IMR-90 (cell line): ENCODE data around the gene HNF1B. TPM values are rescaled to one million over a fixed set of nuclear protein-coding genes. Genes with fewer than 3 reads are reported as not detected.
A peak's percentile ranks its signal among the peaks of the same experiment; 100 is the strongest.

Experiments
- ATAC-seq: fragments of 200-7000 bp; cut with Tn5 transposase; 2 replicates; pipeline ENCODE4 v1.9.1; 2020; ENCODE audit warnings: low read depth, mild to moderate bottlenecking, moderate library complexity
- BruUV-seq: library from RNA; stranded (reverse); fragments of 400-500 nt; replicated peaks from 2 replicates; lab custom pipeline; 2021; lab: Mats Ljungman, UMichigan
- CTCF ChIA-PET: fragments of 300-600 bp; formaldehyde crosslinking; extraction: SDS; loops from one replicate; lab custom pipeline; 2021; ENCODE audit warnings: antibody characterized with exemption; lab: Yijun Ruan, JAX
- POLR2A ChIA-PET: fragments of 300-600 bp; sonication (Branson Sonifier 250); formaldehyde crosslinking; loops from one replicate; lab custom pipeline; 2022; ENCODE audit warnings: antibody characterized with exemption; ENCODE audit not compliant: unreplicated experiment; lab: Charles Lee
- DNase-seq: peaks from one replicate; pipeline ENCODE4 v3.0.0; 2013
- H2AFZ ChIP-seq: replicated peaks from 2 replicates; pipeline ENCODE3; 2013; ENCODE audit warnings: low read length, mild to moderate bottlenecking; ENCODE audit not compliant: poor library complexity
- H2AK5ac ChIP-seq: 2 replicates; pipeline ENCODE4 v1.6.1; 2013; ENCODE audit warnings: low read depth, low read length, inconsistent platforms
- H2AK9ac ChIP-seq: replicated peaks from 2 replicates; pipeline ENCODE3; 2013; ENCODE audit warnings: mild to moderate bottlenecking, low read depth, low read length, moderate library complexity; ENCODE audit not compliant: poor library complexity
- H2BK120ac ChIP-seq: 2 replicates; pipeline ENCODE4 v1.6.1; 2013; ENCODE audit warnings: low read depth, low read length, inconsistent platforms
- H2BK15ac ChIP-seq: 3 replicates; pipeline ENCODE4 v1.6.1; 2013; ENCODE audit warnings: low read depth, low read length, inconsistent platforms
- H2BK20ac ChIP-seq: 2 replicates; pipeline ENCODE4 v1.6.1; 2013; ENCODE audit warnings: low read depth, mild to moderate bottlenecking, inconsistent platforms, low read length, moderate library complexity
- H2BK5ac ChIP-seq: 2 replicates; pipeline ENCODE4 v1.6.1; 2013; ENCODE audit warnings: mild to moderate bottlenecking, low read depth, low read length, inconsistent platforms; ENCODE audit not compliant: poor library complexity, severe bottlenecking
- H3K14ac ChIP-seq: replicated peaks from 2 replicates; pipeline ENCODE4 v1.6.1; 2013; ENCODE audit warnings: low read depth, low read length, inconsistent platforms
- H3K18ac ChIP-seq: 2 replicates; pipeline ENCODE4 v1.6.1; 2013; ENCODE audit warnings: low read depth, low read length, control low read depth
- H3K23ac ChIP-seq: 2 replicates; pipeline ENCODE4 v1.6.1; 2013; ENCODE audit warnings: low read depth, low read length, inconsistent platforms
- H3K27ac ChIP-seq: 2 replicates; pipeline ENCODE4 v1.5.1; 2013; ENCODE audit warnings: mild to moderate bottlenecking, control low read depth, low read length; ENCODE audit not compliant: insufficient read depth
- H3K27me3 ChIP-seq: 2 replicates; pipeline ENCODE4 v1.6.1; 2013; ENCODE audit warnings: low read length; ENCODE audit not compliant: control insufficient read depth, insufficient read depth
- H3K36me3 ChIP-seq: 2 replicates; pipeline ENCODE4 v1.6.1; 2013; ENCODE audit warnings: low read length, mixed read lengths; ENCODE audit not compliant: control insufficient read depth, insufficient read depth
- H3K4ac ChIP-seq: 2 replicates; pipeline ENCODE4 v1.6.1; 2013; ENCODE audit warnings: low read depth, low read length, inconsistent platforms
- H3K4me1 ChIP-seq: 2 replicates; pipeline ENCODE4 v1.6.1; 2013; ENCODE audit warnings: low read length, mixed read lengths; ENCODE audit not compliant: control insufficient read depth, insufficient read depth
- H3K4me2 ChIP-seq: 2 replicates; pipeline ENCODE4 v1.6.1; 2013; ENCODE audit warnings: low read depth, mild to moderate bottlenecking, control low read depth, low read length, moderate library complexity
- H3K4me3 ChIP-seq: 2 replicates; pipeline ENCODE4 v1.5.1; 2013; ENCODE audit warnings: low read depth, mild to moderate bottlenecking, control low read depth, low read length, moderate library complexity; ENCODE audit not compliant: insufficient read depth
- H3K56ac ChIP-seq: 2 replicates; pipeline ENCODE4 v1.6.1; 2013; ENCODE audit warnings: low read length, inconsistent platforms; ENCODE audit not compliant: insufficient read depth; ENCODE audit errors: extremely low read depth
- H3K79me1 ChIP-seq, 2 experiments: 2 replicates each; pipeline ENCODE4 v1.6.1; 2013; ENCODE audit warnings: low read length in 2 of 2, inconsistent platforms in 1 of 2, low read depth in 1 of 2
- H3K9ac ChIP-seq: 2 replicates; pipeline ENCODE4 v1.6.1; 2013; ENCODE audit warnings: low read depth, low read length, control low read depth
- H3K9me1 ChIP-seq: 2 replicates; pipeline ENCODE4 v1.6.1; 2013; ENCODE audit warnings: low read length, inconsistent platforms; ENCODE audit not compliant: insufficient read depth
- H3K9me3 ChIP-seq: 2 replicates; pipeline ENCODE4 v1.6.1; 2013; ENCODE audit warnings: low read length; ENCODE audit not compliant: control insufficient read depth, insufficient read depth
- H4K20me1 ChIP-seq: 2 replicates; pipeline ENCODE4 v1.6.1; 2013; ENCODE audit warnings: low read length, inconsistent platforms; ENCODE audit not compliant: insufficient read depth
- H4K5ac ChIP-seq: 2 replicates; pipeline ENCODE4 v1.6.1; 2013; ENCODE audit warnings: mild to moderate bottlenecking, low read depth, low read length, control low read depth
- H4K8ac ChIP-seq, 2 experiments: 2 replicates each; pipeline ENCODE4 v1.6.1; 2013; ENCODE audit warnings: low read depth in 2 of 2, low read length in 2 of 2, control low read depth in 1 of 2, inconsistent platforms in 1 of 2
- H4K91ac ChIP-seq: 2 replicates; pipeline ENCODE4 v1.6.1; 2013; ENCODE audit warnings: low read depth, low read length, inconsistent platforms; ENCODE audit not compliant: insufficient read depth
- BHLHE40 ChIP-seq: fragments of 150-350 bp; IDR thresholded peaks from 2 replicates; pipeline ENCODE4 v1.6.1; 2016; ENCODE audit warnings: mild to moderate bottlenecking, low read depth, low read length
- CEBPB ChIP-seq: IDR thresholded peaks from 2 replicates; pipeline ENCODE4 v1.6.1; 2012; ENCODE audit warnings: low read depth, low read length, improper control_type of control experiment
- CHD1 ChIP-seq: IDR thresholded peaks from 2 replicates; pipeline ENCODE4 v1.6.1; 2012; ENCODE audit warnings: low read depth, low read length, improper control_type of control experiment
- FOS ChIP-seq: fragments of 150-350 bp; IDR thresholded peaks from 2 replicates; pipeline ENCODE4 v1.6.1; 2016; ENCODE audit warnings: low read depth, low read length
- MAFK ChIP-seq: IDR thresholded peaks from 2 replicates; pipeline ENCODE4 v1.6.1; 2012; ENCODE audit warnings: low read depth, low read length, improper control_type of control experiment
- MAZ ChIP-seq: IDR thresholded peaks from 2 replicates; pipeline ENCODE4 v1.6.1; 2012; ENCODE audit warnings: low read depth, mild to moderate bottlenecking, low read length, improper control_type of control experiment, moderate library complexity, borderline replicate concordance
- POLR2A ChIP-seq: IDR thresholded peaks from 2 replicates; pipeline ENCODE4 v1.6.1; 2012; ENCODE audit warnings: mild to moderate bottlenecking, low read depth, low read length
- RAD21 ChIP-seq: IDR thresholded peaks from 2 replicates; pipeline ENCODE4 v1.6.1; 2012; ENCODE audit warnings: low read length, improper control_type of control experiment
- RCOR1 ChIP-seq: IDR thresholded peaks from 2 replicates; pipeline ENCODE4 v1.6.1; 2012; ENCODE audit warnings: mild to moderate bottlenecking, low read length, improper control_type of control experiment; ENCODE audit not compliant: insufficient replicate concordance
- RFX5 ChIP-seq: IDR thresholded peaks from 2 replicates; pipeline ENCODE4 v1.8.0; 2012; ENCODE audit warnings: low read depth, mild to moderate bottlenecking, low read length, moderate library complexity
- SMC3 ChIP-seq: fragments of 150-350 bp; IDR thresholded peaks from 2 replicates; pipeline ENCODE4 v1.6.1; 2016; ENCODE audit warnings: low read depth, mild to moderate bottlenecking, antibody characterized with exemption, low read length, moderate library complexity
- WGBS, 2 experiments: methylation state at CpG; one replicate each; pipeline versions ENCODE4 v1.1.5 to v1.1.7; 2013; ENCODE audit warnings: missing lambda C conversion rate in 2 of 2; ENCODE audit not compliant: insufficient read length in 1 of 2; ENCODE audit errors: extremely low coverage in 2 of 2; 5-methylcytosine and 5-hydroxymethylcytosine counted together
- dilution Hi-C: fragments of 300-500 bp; cut with HindIII; formaldehyde crosslinking; loops from one replicate; pipeline ENCODE4 v1.14.3; 2018; ENCODE audit warnings: low sequenced_read_pairs; ENCODE audit not compliant: unreplicated experiment
- in situ Hi-C: fragments of 300-500 bp; cut with MboI; formaldehyde crosslinking; loops from 3 replicates; pipeline ENCODE4 v1.14.3; 2019; ENCODE audit warnings: low sequenced_read_pairs, inconsistent platforms, mixed read lengths
- intact Hi-C: fragments of 100-400 bp; cut with micrococcal nuclease; formaldehyde crosslinking; loops from 2 replicates; pipeline ENCODE4 v1.10.0; 2022
- polyA plus RNA-seq, 3 experiments: library from polyadenylated mRNA; depleted of rRNA; stranded (reverse); fragments of >200 nt; gene quantifications; 2 replicates each; pipeline ENCODE4 v1.2.3, GENCODE V29; 2012; ENCODE audit warnings: low replicate concordance in 1 of 3
- total RNA-seq: library from RNA; depleted of rRNA; stranded (reverse); fragments of >200 nt; gene quantifications from 2 replicates; pipeline ENCODE4 v1.2.3, GENCODE V29; 2012
- TF ChIP-seq, protein P1 (sequence below): conservative IDR thresholded peaks from 2 replicates; pipeline ENCODE4 v1.5.1; 2012; ENCODE audit warnings: mild to moderate bottlenecking, low read depth, low read length, improper control_type of control experiment
- TF ChIP-seq, protein P2 (sequence below): fragments of 150-350 bp; IDR thresholded peaks from 2 replicates; pipeline ENCODE4 v1.6.1; 2017; ENCODE audit warnings: mild to moderate bottlenecking, antibody characterized with exemption, low read length, low read depth

Gene HNF1B
- total and polyA plus RNA-seq, 2 of the 4 experiments (the other 2 are of a cell fraction) = not detected

DNA sequence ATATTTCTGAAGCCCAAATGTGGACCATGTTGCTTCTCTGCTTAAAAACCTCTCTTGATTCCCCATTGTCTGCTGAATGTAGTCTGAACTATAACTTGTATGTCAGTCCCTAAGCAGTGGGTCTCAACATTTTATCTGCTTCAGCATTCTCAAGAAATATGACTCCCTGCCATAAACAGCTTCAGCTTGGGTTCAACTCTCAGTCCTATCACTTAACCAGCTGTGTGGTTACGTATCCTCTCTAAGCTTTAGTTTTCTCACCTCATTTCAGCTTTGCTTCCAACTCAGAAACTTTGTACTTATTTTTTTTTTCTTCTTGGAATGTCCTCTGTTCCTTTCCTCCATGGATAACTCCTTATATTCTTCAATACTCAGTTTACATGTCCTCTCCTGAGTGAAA is 97.0 kb downstream of the HNF1B start (continued):
- TF ChIP-seq MAZ (no peak), SMC3 (no peak)

DNA sequence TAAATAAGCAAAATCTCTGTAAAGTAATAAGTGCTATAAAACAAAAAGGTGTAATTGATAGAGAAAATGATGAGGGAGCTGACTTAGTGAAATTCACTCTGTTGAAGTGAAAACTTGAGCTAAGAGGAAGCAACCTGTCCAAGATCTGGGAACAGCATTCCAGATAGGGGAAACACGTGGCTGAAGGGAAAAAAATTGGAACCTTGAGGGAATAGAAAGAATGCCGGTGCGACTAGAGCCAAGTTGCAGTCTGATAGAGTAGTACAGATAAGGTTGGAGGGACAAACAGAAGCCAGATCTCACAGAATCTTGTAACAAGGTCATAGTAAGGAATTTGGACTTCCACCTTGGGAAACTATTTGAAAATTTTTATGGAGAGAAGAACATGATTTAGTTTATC is 101.0 kb downstream of the HNF1B start:
- no peaks in the 10 kb centered on the region; the same call in 1 of the 2 replicates for H3K9me1 ChIP-seq
- H3K27me3 ChIP-seq = no peaks in the 10 kb centered on the region
- TF ChIP-seq RFX5 = no peak
- no peak for TF ChIP-seq FOS
- no peak for TF ChIP-seq POLR2A
- TF ChIP-seq CHD1 = no peak
- TF ChIP-seq BHLHE40 = no peak
- TF ChIP-seq RAD21 = no peak
- no peak for TF ChIP-seq CEBPB
- TF ChIP-seq, protein P1, sequence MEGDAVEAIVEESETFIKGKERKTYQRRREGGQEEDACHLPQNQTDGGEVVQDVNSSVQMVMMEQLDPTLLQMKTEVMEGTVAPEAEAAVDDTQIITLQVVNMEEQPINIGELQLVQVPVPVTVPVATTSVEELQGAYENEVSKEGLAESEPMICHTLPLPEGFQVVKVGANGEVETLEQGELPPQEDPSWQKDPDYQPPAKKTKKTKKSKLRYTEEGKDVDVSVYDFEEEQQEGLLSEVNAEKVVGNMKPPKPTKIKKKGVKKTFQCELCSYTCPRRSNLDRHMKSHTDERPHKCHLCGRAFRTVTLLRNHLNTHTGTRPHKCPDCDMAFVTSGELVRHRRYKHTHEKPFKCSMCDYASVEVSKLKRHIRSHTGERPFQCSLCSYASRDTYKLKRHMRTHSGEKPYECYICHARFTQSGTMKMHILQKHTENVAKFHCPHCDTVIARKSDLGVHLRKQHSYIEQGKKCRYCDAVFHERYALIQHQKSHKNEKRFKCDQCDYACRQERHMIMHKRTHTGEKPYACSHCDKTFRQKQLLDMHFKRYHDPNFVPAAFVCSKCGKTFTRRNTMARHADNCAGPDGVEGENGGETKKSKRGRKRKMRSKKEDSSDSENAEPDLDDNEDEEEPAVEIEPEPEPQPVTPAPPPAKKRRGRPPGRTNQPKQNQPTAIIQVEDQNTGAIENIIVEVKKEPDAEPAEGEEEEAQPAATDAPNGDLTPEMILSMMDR = no peak
- TF ChIP-seq, protein P2, sequence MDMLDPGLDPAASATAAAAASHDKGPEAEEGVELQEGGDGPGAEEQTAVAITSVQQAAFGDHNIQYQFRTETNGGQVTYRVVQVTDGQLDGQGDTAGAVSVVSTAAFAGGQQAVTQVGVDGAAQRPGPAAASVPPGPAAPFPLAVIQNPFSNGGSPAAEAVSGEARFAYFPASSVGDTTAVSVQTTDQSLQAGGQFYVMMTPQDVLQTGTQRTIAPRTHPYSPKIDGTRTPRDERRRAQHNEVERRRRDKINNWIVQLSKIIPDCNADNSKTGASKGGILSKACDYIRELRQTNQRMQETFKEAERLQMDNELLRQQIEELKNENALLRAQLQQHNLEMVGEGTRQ = no peak
- TF ChIP-seq SMC3 = no peak
- no peak for TF ChIP-seq MAFK
- no peak for TF ChIP-seq MAZ
- TF ChIP-seq RCOR1 = no peak
- dilution Hi-C loops (no loop called here), intact Hi-C loops (no loop called here), in situ Hi-C loops (loop anchor here (25.0 kb wide), 1 partner anchor 643 kb away; the partner anchor contains the start of gene MRPL45)
- H3K27ac ChIP-seq = no peak overlapping the region
- peak overlapping the region; percentile 53 for H2BK20ac ChIP-seq
- H2AK9ac ChIP-seq = no peak overlapping the region
- peaks cover 6% of the 10 kb centered on the region for H3K36me3 ChIP-seq
- peaks cover 2 to 38% of the 10 kb centered on the region in 2 experiments; a peak in 2 of 4 replicates for H3K79me1 ChIP-seq
- peaks cover 6% of the 10 kb centered on the region; the same call in 1 of the 2 replicates for H3K4me1 ChIP-seq
- H4K5ac ChIP-seq = peak overlapping the region; percentile 59; the same call in 1 of the 2 replicates
- ChIA-PET POLR2A (no interaction called here), CTCF (no interaction called here)
- no TSS peak for BruUV-seq
- H4K8ac ChIP-seq = peak overlapping the region; percentile 59 to 86; a peak in 3 of 4 replicates
- no peak overlapping the region for H2BK5ac ChIP-seq
- H2BK120ac ChIP-seq = peak overlapping the region; percentile 78
- H3K9ac ChIP-seq = no peak overlapping the region
- peak overlapping the region; percentile 85 for H2AFZ ChIP-seq
- ATAC-seq (no peak), DNase-seq (no peak)
- peak overlapping the region; percentile 61; the same call in 1 of the 2 replicates for H2AK5ac ChIP-seq
- peak overlapping the region; percentile 95; the same call in 1 of the 2 replicates for H3K23ac ChIP-seq
- no peak overlapping the region for H3K4me3 ChIP-seq
- no peaks in the 10 kb centered on the region; the same call in 1 of the 2 replicates for H4K20me1 ChIP-seq
- peak overlapping the region; percentile 48 for H3K4me2 ChIP-seq
- H3K4ac ChIP-seq = peak overlapping the region; percentile 70; the same call in 1 of the 2 replicates
- H3K18ac ChIP-seq = no peak overlapping the region; the same call in 1 of the 2 replicates
- H3K9me3 ChIP-seq = no peaks in the 10 kb centered on the region
- H2BK15ac ChIP-seq = 0 out of 3 replicates have a peak overlapping the region, but pooled peaks have one; percentile 29
- WGBS, 2 experiments = 32% methylated on average over 3 of the region's 3 CpGs; no CpG with 5 or more reads in 1 of the 2 experiments
- peak overlapping the region; percentile 72; the same call in 1 of the 2 replicates for H3K14ac ChIP-seq
- H4K91ac ChIP-seq = no peak overlapping the region; the same call in 1 of the 2 replicates
- no peak overlapping the region for H3K56ac ChIP-seq
